Stimulated activated CD4-positive, alpha-beta T cell treated with anti-CD3 and anti-CD28 coated beads, TNF-alpha, amount 100 ng/mL, for 1 hour (primary cell): ENCODE results near the gene MRGPRE.

Source experiments
- DNase-seq, 3 donors: peaks; one replicate each; pipeline ENCODE4 v3.0.0-alpha.2; 2020; ENCODE audit warnings: low read depth in 3 of 3, low spot score in 1 of 3

The MRGPRE gene

GRCh38 chr11:3178349-3178748 is 53.9 kb downstream of the MRGPRE start:
- no peak for DNase-seq

- no peak for DNase-seq
Observed at GRCh38 chr11:3177931-3178330, 54.3 kb downstream of the MRGPRE start.
